Activated naive CD4-positive, alpha-beta T cell treated with anti-CD3 and anti-CD28 coated beads, Interleukin-2, amount 50 U/mL, for 24 hours (primary cell): ENCODE measurements around the gene TACC2.

Source experiments
- H3K27ac Mint-ChIP-seq: one replicate; pipeline ENCODE4 v1.8.0; 2021; ENCODE audit warnings: mild to moderate bottlenecking, mixed read lengths
- H3K27me3 Mint-ChIP-seq: one replicate; pipeline ENCODE4 v1.8.0; 2021; ENCODE audit warnings: mixed read lengths
- H3K36me3 Mint-ChIP-seq: one replicate; pipeline ENCODE4 v1.8.0; 2021; ENCODE audit warnings: mixed read lengths
- H3K4me1 Mint-ChIP-seq: one replicate; pipeline ENCODE4 v1.8.0; 2021; ENCODE audit warnings: mixed read lengths
- H3K4me3 Mint-ChIP-seq: one replicate; pipeline ENCODE4 v1.8.0; 2021; ENCODE audit warnings: mild to moderate bottlenecking, mixed read lengths
- H3K9me3 Mint-ChIP-seq: one replicate; pipeline ENCODE4 v1.8.0; 2021; ENCODE audit warnings: mixed read lengths

Gene TACC2

DNA sequence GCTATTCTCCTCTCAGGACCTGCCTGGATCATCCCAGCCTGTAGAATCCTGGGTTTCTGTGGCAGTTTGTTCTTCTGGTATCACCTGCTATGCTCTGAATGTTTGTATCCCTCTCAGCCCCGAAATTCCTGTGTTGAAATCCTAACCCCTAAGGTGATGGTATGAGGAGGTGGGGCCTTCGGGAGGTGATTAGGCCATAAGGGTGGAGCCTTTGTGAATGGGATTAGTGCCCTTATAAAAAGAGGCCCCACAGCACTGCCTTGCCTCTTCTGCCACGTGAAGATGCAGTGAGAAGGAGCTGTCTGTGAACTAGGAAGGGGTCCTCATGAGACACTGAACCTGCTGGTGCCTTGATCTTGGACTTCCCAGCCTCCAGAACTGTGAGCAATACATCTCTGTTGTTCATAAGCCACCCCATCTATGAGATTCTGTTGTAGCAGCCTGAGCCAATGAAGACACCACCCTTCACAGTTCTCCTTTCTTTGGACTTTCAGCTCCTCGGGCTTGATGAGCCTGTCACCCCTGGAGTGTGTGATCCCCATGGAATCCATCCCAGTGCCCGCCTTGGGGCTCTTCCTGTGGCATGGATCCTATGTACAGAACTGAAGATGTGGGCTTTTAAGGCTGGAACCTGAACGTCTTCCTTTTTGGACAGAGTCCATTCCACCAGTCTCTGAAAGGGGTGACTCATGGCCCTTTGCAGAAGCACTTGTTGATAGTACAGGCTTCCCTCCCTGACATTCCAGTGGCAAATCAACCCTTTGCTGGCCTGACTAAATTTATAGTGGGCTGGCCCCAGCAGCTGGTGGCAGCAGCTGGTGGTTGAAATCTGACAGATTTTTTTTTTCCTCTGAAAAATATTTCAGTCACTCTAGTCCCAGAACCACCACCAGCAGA, 138.0 kb downstream of the TACC2 start:
- Mint-ChIP-seq H3K4me3 (no peak overlapping the region), H3K27me3 (peaks cover 4% of the 10 kb centered on the region), H3K27ac (no peak overlapping the region), H3K36me3 (no peaks in the 10 kb centered on the region), H3K9me3 (no peaks in the 10 kb centered on the region), H3K4me1 (no peaks in the 10 kb centered on the region)

DNA sequence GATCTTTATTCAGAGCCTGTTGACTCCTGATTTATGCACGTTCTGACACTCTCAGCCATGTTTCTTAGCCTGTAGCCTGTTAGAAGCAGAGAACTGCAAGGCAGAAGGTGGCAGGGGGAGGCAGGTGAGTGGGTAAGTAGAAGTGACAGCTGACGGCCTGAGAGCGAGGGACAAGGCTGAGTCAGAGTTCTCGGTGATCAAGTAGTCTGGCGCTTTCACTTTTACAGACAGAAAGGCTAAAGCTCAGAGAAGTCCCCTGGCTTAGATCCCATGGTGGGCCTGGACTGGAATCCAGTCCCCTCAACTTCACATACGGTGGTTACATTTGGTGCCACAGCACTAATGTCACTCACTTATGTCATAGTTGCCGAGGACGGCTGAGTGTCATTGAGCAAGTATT, 139.0 kb downstream of the TACC2 start:
- H3K4me3 Mint-ChIP-seq, result no peak overlapping the region
- H3K36me3 Mint-ChIP-seq, result no peaks in the 10 kb centered on the region
- no peak overlapping the region for H3K27ac Mint-ChIP-seq
- no peaks in the 10 kb centered on the region for H3K4me1 Mint-ChIP-seq
- H3K9me3 Mint-ChIP-seq, result no peaks in the 10 kb centered on the region
- H3K27me3 Mint-ChIP-seq, result peaks cover 4% of the 10 kb centered on the region

DNA sequence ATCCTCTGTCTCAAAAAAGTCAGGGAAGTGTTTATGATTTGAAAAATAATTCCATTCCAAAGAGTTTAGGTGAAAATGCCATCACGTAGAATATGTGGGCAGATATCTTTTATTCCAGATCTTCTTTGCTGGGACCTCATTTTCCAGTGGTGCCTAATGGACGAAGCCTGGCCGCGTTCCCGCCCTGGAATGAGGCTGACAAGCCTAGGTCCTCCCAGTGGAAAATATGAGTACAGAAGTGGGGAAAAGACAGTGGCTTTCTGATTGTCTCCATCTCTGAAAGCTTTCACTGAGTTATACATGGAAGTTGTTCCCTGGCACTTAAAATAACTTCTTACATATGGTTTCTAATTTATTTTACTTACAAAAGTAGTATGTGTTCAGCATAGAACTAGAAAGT, 139.4 kb downstream of the TACC2 start:
- Mint-ChIP-seq H3K4me3 (no peak overlapping the region), H3K9me3 (no peaks in the 10 kb centered on the region), H3K27ac (no peak overlapping the region), H3K27me3 (peaks cover 6% of the 10 kb centered on the region), H3K36me3 (no peaks in the 10 kb centered on the region), H3K4me1 (no peaks in the 10 kb centered on the region)

DNA sequence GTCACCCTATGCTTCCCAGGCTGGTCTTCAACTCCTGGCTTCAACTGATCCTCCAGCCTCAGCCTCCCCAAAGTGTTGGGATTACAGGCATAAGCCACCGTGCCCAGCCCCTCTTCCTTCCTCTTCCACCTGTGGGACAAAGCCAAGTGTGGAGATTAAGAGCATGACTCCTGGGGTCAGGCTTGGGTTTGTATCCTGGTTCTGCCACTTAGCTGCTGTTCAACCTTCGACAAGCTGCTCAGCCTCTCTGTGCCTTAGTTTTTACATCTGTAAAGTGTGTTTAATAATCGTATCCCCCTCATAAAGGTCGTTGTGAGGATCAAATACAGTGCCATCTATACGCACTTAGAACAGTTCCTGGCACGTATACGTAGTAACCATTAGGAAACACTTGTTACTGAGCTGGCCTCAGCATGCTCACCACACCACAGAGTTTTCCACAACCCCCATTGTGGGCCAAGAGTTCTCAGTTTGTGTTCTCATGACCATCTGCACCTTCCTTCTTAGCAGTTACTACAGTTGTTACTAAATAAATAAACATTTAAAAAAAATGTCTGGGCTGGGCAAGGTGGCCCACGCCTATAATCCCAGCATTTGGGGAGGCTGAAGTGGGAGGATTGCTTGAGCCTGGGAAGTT, 141.6 kb downstream of the TACC2 start:
- Mint-ChIP-seq H3K27me3 (peaks cover 8% of the 10 kb centered on the region), H3K9me3 (no peaks in the 10 kb centered on the region), H3K27ac (no peak overlapping the region), H3K36me3 (no peaks in the 10 kb centered on the region), H3K4me3 (no peak overlapping the region), H3K4me1 (no peaks in the 10 kb centered on the region)

DNA sequence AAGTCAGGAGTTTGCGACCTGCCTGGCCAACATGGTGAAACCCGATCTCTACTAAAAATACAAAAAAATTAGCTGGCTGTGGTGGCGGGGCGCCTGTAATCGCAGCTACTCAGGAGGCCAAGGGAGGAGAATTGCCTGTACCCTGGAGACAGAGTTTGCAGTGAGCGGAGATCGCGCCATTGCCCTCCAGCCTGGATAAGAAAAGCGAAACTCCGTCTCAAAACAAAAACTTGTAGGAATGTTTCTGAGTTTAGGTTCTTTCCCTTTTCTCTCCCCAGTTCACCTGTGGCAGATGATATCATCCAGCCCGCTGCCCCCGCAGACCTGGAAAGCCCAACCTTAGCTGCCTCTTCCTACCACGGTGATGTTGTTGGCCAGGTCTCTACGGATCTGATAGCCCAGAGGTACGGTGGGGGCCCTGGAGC, 143.4 kb downstream of the TACC2 start:
- no peaks in the 10 kb centered on the region for H3K36me3 Mint-ChIP-seq
- no peak overlapping the region for H3K27ac Mint-ChIP-seq
- H3K4me3 Mint-ChIP-seq, result no peak overlapping the region
- no peaks in the 10 kb centered on the region for H3K9me3 Mint-ChIP-seq
- H3K4me1 Mint-ChIP-seq, result no peaks in the 10 kb centered on the region
- peaks cover 8% of the 10 kb centered on the region for H3K27me3 Mint-ChIP-seq

DNA sequence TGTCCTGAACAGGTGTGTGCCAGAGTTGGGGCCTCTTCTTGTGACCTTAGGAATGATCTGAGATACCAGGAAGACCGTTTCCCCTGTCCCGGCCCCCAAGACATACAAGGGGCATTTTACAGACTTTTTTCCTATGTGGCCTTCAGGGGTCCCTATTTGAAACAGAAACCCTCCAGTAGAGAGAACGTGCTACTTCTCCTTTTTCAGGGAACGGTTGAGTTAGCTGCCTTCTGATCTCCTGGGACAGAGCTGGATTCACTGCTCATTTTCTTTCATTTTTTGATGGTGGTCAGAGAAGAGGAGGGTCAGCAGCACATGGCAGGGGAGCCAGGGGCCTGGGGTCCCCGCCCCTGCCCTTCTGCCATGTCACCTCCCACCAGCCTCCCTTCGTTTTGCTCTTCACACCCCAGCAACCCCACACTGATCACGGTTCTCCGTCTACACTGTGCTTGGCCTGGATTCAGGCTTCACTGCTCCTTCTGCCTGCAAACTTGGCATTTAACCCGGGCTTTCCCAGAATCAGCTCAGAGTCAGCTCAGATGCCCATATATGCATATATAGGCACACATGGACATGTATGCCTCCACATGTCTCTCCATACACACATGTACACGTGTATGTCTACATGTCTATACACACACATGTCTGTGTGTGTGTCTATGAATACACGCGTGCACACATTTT, 144.1 kb downstream of the TACC2 start:
- peaks cover 8% of the 10 kb centered on the region for H3K27me3 Mint-ChIP-seq
- no peaks in the 10 kb centered on the region for H3K4me1 Mint-ChIP-seq
- H3K27ac Mint-ChIP-seq, result no peak overlapping the region
- H3K36me3 Mint-ChIP-seq, result no peaks in the 10 kb centered on the region
- H3K9me3 Mint-ChIP-seq, result no peaks in the 10 kb centered on the region
- no peak overlapping the region for H3K4me3 Mint-ChIP-seq

DNA sequence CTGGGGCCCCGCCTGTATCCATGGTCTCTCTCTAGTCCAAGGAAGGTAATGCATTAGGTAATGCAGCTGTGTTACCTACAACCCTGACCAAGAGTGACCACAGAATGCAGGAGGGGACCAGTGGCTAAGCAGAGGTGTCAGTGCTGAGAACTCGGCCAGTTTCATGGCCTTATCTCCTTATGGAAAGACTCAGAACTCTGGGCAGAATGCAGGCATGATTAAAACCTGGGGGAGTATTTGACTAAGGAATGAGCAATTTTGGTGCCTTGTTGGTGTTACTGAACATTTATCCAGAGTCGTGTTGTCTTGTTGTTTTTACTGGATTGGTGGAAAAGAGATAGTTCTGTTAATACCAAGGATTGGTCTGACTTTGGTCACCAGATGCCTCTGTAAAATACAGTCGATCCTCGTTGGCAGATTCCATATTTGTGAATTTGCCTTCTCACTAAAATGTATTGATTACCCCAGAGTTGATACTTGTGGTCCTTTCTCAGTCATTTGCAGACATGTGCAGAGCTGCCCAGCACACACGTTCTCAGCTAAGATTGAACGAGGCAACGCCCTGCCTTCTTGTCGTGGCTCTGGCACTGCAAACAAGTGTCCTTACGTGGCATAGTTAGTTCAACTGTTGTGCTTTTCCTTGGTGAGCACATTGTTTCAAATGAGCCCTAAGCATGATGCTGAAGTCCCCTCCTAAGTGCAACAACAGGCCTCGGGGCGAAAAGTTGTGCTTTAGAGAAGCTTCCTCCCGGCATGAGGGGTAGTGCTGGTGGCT, 146.5 kb downstream of the TACC2 start:
- Mint-ChIP-seq H3K4me1 (no peaks in the 10 kb centered on the region), H3K27me3 (peaks cover 8% of the 10 kb centered on the region), H3K27ac (no peak overlapping the region), H3K36me3 (no peaks in the 10 kb centered on the region), H3K4me3 (no peak overlapping the region), H3K9me3 (no peaks in the 10 kb centered on the region)

DNA sequence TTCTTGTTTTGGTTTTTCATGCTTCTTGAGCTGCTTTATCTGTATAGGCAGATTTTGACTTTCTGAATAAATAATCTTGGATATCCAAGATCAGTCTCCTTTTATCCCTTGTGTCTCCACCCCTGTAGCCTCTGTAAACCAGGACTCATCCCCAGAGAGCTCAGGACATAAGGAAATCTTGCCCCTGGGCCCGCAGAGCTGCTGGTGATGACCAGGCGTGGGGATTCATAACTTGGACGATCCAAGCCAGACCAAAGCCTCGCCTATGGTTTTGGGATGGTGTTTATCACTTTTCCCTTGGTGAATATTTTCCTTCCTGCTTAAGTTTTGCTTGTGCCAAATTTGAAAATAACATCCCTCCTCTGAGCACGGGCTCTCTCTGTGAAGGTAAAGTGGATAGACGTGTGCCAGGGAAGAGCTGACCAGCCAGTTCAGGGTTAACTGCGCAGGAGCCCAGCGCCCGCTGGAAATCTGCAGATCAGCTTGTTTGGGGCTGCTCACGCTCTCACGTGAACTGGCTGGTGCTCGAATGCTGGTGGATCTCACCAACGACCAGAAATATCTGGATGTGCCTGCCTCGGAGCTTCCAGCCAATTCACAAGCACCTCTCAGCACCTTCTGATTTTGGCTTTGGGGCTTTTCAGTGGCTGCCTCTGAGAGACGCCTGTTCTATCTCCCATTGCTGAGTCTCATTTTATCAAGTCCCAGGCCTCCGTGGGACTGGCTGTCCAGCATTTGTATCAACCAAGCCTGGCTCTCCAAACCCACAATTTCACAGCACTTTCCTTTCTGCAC, 150.1 kb downstream of the TACC2 start:
- no peak overlapping the region for H3K4me3 Mint-ChIP-seq
- H3K36me3 Mint-ChIP-seq, result no peaks in the 10 kb centered on the region
- no peak overlapping the region for H3K27ac Mint-ChIP-seq
- H3K9me3 Mint-ChIP-seq, result no peaks in the 10 kb centered on the region
- H3K27me3 Mint-ChIP-seq, result peaks cover 3% of the 10 kb centered on the region
- H3K4me1 Mint-ChIP-seq, result no peaks in the 10 kb centered on the region

DNA sequence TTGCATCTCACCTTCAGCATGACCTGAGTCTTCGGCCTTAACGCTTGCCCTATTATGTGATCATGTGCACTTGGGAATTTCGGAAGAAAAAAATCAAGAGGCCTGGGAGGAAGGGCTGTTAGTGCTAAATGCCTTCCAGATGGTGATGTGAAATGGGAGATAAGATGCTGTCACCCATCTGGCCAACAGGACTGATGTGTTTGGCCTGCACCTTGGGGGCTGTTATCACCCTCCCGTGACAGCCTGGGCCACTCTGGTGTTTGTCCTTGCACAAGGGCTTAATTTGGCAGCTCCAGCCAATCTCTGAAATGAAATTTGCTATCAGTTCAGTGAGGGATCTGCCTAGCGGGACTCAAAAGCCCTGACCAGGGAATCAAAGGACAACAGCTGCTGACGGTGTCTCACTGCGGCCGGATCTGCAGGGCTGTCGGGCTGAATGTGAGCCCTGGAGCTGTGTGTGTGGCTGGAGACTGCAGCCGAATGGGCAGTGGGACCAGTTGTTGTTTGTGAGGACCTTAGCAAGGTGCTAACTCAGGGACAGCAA, 150.7 kb downstream of the TACC2 start:
- H3K27ac Mint-ChIP-seq, result no peak overlapping the region
- H3K4me3 Mint-ChIP-seq, result no peak overlapping the region
- no peaks in the 10 kb centered on the region for H3K36me3 Mint-ChIP-seq
- no peaks in the 10 kb centered on the region for H3K4me1 Mint-ChIP-seq
- H3K27me3 Mint-ChIP-seq, result peaks cover 3% of the 10 kb centered on the region
- H3K9me3 Mint-ChIP-seq, result no peaks in the 10 kb centered on the region

DNA sequence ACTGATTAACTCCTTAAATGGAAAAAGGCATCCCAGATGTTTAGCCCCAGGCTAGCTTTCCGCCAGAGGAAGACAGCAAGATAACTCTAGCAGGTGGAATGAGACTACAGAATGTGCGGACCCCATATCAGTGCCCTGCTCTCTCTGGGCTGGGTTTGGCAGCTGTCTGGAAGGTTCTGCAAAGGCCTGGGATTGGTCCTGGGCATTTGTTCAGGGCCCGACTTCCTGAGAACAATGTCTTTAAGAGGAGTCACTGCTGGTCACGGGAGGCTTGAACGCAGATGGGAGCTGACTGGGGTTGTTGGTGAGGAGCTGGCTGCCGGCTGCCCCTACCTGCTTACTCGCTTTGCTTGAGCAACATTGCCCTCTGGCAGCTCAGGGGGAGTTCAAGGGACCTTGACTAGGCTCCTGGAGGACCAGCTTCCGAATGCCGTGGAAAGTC, 151.5 kb downstream of the TACC2 start:
- H3K4me3 Mint-ChIP-seq, result no peak overlapping the region
- peaks cover 3% of the 10 kb centered on the region for H3K27me3 Mint-ChIP-seq
- peaks cover 2% of the 10 kb centered on the region for H3K36me3 Mint-ChIP-seq
- no peak overlapping the region for H3K27ac Mint-ChIP-seq
- peaks cover 5% of the 10 kb centered on the region for H3K9me3 Mint-ChIP-seq
- no peaks in the 10 kb centered on the region for H3K4me1 Mint-ChIP-seq

DNA sequence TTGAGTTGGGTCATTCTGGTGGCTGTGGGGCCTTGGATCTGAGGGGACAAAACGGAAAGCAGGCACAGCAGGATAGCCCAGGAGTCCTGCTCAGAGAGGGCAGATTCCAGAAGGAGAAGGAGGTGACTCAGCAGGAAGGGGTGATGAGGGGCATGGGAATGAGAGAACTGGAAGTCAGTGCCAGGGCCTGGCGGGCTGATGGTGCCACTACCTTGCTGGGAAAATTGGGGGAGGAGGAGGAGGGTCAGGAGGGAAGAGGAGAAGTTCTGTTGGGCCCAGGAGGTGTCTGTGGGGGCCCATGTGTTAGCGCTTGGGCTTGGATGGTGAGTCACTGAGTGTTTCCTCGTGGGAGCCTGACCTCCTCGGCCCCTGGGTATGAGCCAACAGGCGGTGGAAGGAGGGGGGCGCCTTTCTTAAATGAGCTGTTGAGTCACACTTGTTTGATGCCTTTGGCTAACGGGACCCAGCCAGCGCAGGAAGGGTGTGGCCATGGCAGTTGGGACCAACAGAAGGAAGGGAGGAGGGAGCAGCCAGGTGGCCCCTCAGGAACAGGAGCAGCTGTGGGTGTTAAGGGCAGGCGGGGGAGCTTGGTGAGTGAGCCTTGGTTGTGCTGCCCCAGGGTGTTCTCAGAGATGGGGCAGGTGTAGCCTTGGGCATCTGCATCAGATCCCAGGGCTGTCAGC, 152.1 kb downstream of the TACC2 start:
- no peak overlapping the region for H3K4me3 Mint-ChIP-seq
- no peaks in the 10 kb centered on the region for H3K4me1 Mint-ChIP-seq
- peaks cover 2% of the 10 kb centered on the region for H3K36me3 Mint-ChIP-seq
- peaks cover 5% of the 10 kb centered on the region for H3K9me3 Mint-ChIP-seq
- H3K27ac Mint-ChIP-seq, result no peak overlapping the region
- H3K27me3 Mint-ChIP-seq, result peaks cover 3% of the 10 kb centered on the region

DNA sequence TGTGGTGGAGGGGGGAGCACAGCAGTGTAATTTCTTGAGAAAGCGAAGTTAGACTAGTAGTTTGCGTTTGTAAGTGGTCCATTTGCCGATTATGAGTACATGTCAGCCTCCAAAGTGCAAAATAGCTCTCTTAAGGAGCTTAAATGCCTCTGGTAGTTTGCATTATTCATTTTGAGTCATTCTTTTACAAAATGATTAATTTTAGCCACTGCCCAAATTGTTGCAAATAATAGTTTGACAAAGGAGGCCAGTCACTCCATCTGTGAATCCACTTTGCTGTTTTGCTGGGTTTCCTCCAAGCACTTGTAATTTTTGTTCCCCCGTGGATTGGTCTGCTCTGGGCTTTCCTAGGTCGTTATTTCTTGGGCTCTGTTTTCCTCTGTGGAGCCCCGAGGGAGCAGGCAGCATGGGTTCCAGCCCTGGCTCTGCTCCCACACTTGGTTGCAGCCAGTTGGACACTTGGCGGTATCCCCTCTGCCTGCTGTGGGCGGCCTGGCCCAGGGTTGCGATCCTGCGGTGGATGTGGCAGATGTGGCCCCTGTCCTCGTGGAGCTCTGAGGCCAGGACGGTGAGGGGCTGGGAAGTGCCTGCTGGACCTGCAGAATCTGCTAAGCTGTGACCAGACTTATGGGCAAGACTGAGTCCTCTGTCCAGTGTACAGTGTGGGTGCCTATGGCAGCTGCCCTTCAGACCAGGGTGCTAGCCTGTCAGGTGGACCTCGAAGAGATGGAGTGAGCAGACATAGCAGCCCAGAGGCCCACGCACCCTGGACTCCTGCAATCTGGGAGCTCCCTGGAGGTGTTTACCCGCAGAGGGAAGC, 153.1 kb downstream of the TACC2 start:
- no peak overlapping the region for H3K4me3 Mint-ChIP-seq
- H3K36me3 Mint-ChIP-seq, result peaks cover 2% of the 10 kb centered on the region
- peaks cover 3% of the 10 kb centered on the region for H3K27me3 Mint-ChIP-seq
- no peak overlapping the region for H3K27ac Mint-ChIP-seq
- no peaks in the 10 kb centered on the region for H3K4me1 Mint-ChIP-seq
- peaks cover 5% of the 10 kb centered on the region for H3K9me3 Mint-ChIP-seq

DNA sequence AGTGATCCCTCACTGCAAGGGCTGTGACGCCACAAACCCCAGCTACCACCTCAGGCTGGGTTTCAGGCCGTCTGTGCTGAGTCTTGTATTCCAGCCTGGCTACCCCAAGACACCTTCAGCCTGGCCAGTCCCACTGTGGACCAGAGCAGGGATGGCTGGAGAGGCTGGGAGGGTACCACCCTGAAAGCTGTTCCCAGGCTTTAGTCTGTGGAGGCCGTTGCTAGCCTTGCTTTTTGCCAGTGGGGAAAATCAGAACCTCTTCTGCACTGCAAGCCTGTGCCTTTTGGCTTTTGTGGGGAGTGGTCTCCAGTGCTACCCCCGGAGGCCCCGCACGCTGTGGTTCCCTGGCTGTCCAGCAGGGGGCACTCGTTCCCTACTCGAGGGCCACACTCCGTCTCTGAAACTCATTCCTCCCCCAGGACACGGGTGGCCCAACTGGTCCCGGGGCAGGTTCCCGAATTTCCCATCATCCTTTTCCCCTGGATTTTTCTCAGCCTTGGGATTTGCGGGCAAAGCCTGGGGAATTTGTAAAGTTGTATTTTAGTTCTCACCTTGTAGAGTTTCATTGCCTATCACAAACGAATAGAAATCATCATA, 153.8 kb downstream of the TACC2 start:
- Mint-ChIP-seq H3K4me1 (no peaks in the 10 kb centered on the region), H3K36me3 (peaks cover 2% of the 10 kb centered on the region), H3K4me3 (no peak overlapping the region), H3K27me3 (peaks cover 3% of the 10 kb centered on the region), H3K9me3 (peaks cover 5% of the 10 kb centered on the region), H3K27ac (no peak overlapping the region)
